Measurements from ENCODE around the gene DAD1. TPM values are rescaled to one million over a fixed set of nuclear protein-coding genes. Genes with fewer than 3 reads are reported as not detected.

The DAD1 gene
- total and polyA plus RNA-seq, 12 donors = 82.4 to 420 (median 136) TPM

- Histone ChIP-seq H3K4me3 (peak overlapping the region in 1 of 10 donors; percentile 15), H3K27ac (peak overlapping the region in 6 of 10 donors; percentile 20 to 82 (median 38)), H3K9me3 (no peaks in the 10 kb centered on the region), H3K36me3 (peaks cover 0 to 13% (median 0%) of the 10 kb centered on the region in 9 donors), H3K4me1 (peaks cover 0 to 72% (median 30%) of the 10 kb centered on the region in 9 donors), H3K27me3 (no peaks in the 10 kb centered on the region)
- TF ChIP-seq CTCF (IDR thresholded peaks at IDR 0.05) = no peak
- WGBS, 2 donors = 65% methylated on average over 11 of the region's 11 CpGs
- DNase-seq (no peak), ATAC-seq (peak in 1 of 8 donors; percentile 24)
- intact Hi-C loops (cut with DNase I) = loop anchor here in 6 of 10 donors (5.0 to 10.0 kb wide), 6 partner anchors 63 to 505 kb away; partner anchors contain the start of genes CDH24 (in 2 of the 6) and SLC7A7 (in 1 of the 6)
Observed at GRCh38 chr14:22549981-22550673, 38.9 kb downstream of the DAD1 start.

GRCh38 chr14:22549324-22549962 lies 39.6 kb downstream of the DAD1 start:
- ATAC-seq (no peak), DNase-seq (no peak)
- Histone ChIP-seq H3K4me1 (peaks cover 0 to 79% (median 30%) of the 10 kb centered on the region in 9 donors), H3K36me3 (peaks cover 0 to 13% (median 0%) of the 10 kb centered on the region in 9 donors), H3K27ac (peak overlapping the region in 6 of 10 donors; percentile 20 to 82 (median 38)), H3K9me3 (no peaks in the 10 kb centered on the region), H3K4me3 (no peak overlapping the region), H3K27me3 (no peaks in the 10 kb centered on the region)
- intact Hi-C loops (cut with DNase I) = loop anchor here in 2 of 10 donors (5.0 to 10.0 kb wide), 3 partner anchors 62 to 155 kb away; no protein-coding TSS in a partner anchor
- TF ChIP-seq CTCF (IDR thresholded peaks at IDR 0.05) = no peak
- WGBS, 2 donors = 88 to 94% methylated on average over 6 of the region's 6 CpGs

GRCh38 chr14:22547948-22548750 lies 40.9 kb downstream of the DAD1 start:
- Histone ChIP-seq H3K27me3 (no peaks in the 10 kb centered on the region), H3K9me3 (no peaks in the 10 kb centered on the region), H3K36me3 (peaks cover 0 to 13% (median 0%) of the 10 kb centered on the region in 9 donors), H3K4me3 (peak overlapping the region in 1 of 10 donors; percentile 3), H3K27ac (peak overlapping the region in 6 of 10 donors; percentile 36 to 81 (median 75)), H3K4me1 (peaks cover 0 to 72% (median 30%) of the 10 kb centered on the region in 9 donors)
- TF ChIP-seq CTCF (IDR thresholded peaks at IDR 0.05) = no peak
- 90 to 95% methylated on average over 7 to 8 of the region's 8 CpGs for WGBS, 2 donors
- intact Hi-C loops (cut with DNase I) = loop anchor here in 2 of 10 donors (5.0 to 10.0 kb wide), 3 partner anchors 61 to 153 kb away; no protein-coding TSS in a partner anchor
- ATAC-seq (no peak), DNase-seq (no peak)

All from heart right ventricle (tissue), 16 donors.